ENCODE data around the gene CALD1.

DNA sequence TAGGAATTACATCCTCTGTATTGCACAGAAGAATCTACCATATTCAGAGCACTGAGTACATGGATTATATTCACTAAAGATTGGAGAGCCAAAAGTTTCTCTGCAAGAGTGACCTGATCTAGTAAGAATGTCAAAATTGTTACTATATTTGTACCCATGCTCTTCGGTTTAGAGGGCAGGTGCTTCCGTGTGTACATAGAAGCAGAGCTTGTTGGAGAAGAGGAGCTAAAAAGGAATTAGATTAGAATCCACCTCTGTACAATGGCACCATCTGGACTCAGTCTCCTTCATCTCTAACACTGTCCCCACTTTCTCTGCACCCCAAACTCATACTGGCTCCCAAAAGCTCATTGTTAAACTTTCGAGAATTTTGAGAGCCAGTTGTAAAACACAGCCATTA lies 8.3 kb downstream of the CALD1 start:
- TF ChIP-seq, protein P1, sequence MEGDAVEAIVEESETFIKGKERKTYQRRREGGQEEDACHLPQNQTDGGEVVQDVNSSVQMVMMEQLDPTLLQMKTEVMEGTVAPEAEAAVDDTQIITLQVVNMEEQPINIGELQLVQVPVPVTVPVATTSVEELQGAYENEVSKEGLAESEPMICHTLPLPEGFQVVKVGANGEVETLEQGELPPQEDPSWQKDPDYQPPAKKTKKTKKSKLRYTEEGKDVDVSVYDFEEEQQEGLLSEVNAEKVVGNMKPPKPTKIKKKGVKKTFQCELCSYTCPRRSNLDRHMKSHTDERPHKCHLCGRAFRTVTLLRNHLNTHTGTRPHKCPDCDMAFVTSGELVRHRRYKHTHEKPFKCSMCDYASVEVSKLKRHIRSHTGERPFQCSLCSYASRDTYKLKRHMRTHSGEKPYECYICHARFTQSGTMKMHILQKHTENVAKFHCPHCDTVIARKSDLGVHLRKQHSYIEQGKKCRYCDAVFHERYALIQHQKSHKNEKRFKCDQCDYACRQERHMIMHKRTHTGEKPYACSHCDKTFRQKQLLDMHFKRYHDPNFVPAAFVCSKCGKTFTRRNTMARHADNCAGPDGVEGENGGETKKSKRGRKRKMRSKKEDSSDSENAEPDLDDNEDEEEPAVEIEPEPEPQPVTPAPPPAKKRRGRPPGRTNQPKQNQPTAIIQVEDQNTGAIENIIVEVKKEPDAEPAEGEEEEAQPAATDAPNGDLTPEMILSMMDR (IDR thresholded peaks at IDR 0.05; ENCODE audit: insufficient read depth, low read length) = no peak
- TF ChIP-seq POLR2AphosphoS5 (IDR thresholded peaks at IDR 0.05; ENCODE audit: low read depth) (no peak), GABPA (IDR thresholded peaks at IDR 0.05; ENCODE audit: low read depth) (no peak)
- TF ChIP-seq, protein P2, sequence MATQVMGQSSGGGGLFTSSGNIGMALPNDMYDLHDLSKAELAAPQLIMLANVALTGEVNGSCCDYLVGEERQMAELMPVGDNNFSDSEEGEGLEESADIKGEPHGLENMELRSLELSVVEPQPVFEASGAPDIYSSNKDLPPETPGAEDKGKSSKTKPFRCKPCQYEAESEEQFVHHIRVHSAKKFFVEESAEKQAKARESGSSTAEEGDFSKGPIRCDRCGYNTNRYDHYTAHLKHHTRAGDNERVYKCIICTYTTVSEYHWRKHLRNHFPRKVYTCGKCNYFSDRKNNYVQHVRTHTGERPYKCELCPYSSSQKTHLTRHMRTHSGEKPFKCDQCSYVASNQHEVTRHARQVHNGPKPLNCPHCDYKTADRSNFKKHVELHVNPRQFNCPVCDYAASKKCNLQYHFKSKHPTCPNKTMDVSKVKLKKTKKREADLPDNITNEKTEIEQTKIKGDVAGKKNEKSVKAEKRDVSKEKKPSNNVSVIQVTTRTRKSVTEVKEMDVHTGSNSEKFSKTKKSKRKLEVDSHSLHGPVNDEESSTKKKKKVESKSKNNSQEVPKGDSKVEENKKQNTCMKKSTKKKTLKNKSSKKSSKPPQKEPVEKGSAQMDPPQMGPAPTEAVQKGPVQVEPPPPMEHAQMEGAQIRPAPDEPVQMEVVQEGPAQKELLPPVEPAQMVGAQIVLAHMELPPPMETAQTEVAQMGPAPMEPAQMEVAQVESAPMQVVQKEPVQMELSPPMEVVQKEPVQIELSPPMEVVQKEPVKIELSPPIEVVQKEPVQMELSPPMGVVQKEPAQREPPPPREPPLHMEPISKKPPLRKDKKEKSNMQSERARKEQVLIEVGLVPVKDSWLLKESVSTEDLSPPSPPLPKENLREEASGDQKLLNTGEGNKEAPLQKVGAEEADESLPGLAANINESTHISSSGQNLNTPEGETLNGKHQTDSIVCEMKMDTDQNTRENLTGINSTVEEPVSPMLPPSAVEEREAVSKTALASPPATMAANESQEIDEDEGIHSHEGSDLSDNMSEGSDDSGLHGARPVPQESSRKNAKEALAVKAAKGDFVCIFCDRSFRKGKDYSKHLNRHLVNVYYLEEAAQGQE (IDR thresholded peaks at IDR 0.05; ENCODE audit: insufficient replicate concordance, low read depth) = no peak

Measured in HL-60 (cell line).